PC-3 (cell line): Measurements from ENCODE around the gene HIVEP3.

Experiments
- CTCF ChIP-seq: fragments of 300-600 bp; sonication (generic); conservative IDR thresholded peaks from 2 replicates; pipeline ENCODE4 v1.5.1; 2017; ENCODE audit warnings: antibody characterized with exemption, low read depth, mild to moderate bottlenecking, low read length
- EZH2 ChIP-seq: fragments of 300-600 bp; sonication (generic); IDR thresholded peaks from one replicate; pipeline ENCODE4 v1.6.1; 2017; ENCODE audit warnings: antibody characterized with exemption, mild to moderate bottlenecking, low read length; ENCODE audit not compliant: unreplicated experiment

DNA sequence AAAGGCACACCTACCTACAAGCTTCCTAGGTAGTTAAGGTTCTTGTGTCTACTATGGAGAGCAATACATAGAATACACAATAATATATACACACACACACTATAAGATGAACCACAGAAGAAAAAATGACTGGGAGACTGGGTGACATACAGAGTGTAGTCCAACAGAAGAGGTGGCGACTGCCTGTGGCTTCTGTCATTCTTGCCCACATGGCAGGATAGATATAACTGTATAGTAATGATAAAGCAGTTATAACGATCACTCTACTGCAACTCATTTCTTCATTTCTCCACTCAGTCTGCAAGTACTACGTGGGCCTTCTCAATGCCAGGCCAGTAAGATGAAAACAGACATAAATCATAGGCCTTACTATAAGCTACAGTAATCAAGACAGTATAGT is 320.4 kb downstream of the HIVEP3 start:
- TF ChIP-seq EZH2 (no peak), CTCF (no peak)
